Upper lobe of right lung (tissue), 1 donor: Measurements from ENCODE around the gene OPA1. TPM values are rescaled to one million over a fixed set of nuclear protein-coding genes. Genes with fewer than 3 reads are reported as not detected.

Experiments
- ATAC-seq: fragments of 200-7000 bp; cut with Tn5 transposase; one replicate; pipeline ENCODE4 v1.9.1; 2020; ENCODE audit warnings: mild to moderate bottlenecking, moderate library complexity
- DNase-seq: peaks from one replicate; pipeline ENCODE4 v3.0.0-alpha.2; 2020
- H3K27ac ChIP-seq: fragments of 200-600 bp; one replicate; pipeline ENCODE4 v1.8.0; 2022
- H3K27me3 ChIP-seq: fragments of 200-600 bp; one replicate; pipeline ENCODE4 v1.8.0; 2022; ENCODE audit warnings: mild to moderate bottlenecking
- H3K36me3 ChIP-seq: fragments of 200-600 bp; one replicate; pipeline ENCODE4 v1.8.0; 2022
- H3K4me1 ChIP-seq: fragments of 200-600 bp; one replicate; pipeline ENCODE4 v1.8.0; 2022
- H3K4me3 ChIP-seq: fragments of 200-600 bp; one replicate; pipeline ENCODE4 v1.8.0; 2022; ENCODE audit warnings: mild to moderate bottlenecking
- H3K9me3 ChIP-seq: fragments of 200-600 bp; one replicate; pipeline ENCODE4 v1.8.0; 2022
- CTCF ChIP-seq: fragments of 200-600 bp; IDR thresholded peaks from one replicate; pipeline ENCODE4 v1.8.0; 2022; ENCODE audit warnings: antibody characterized with exemption
- intact Hi-C: fragments of 100-400 bp; cut with DNase I; formaldehyde crosslinking; loops from one replicate; pipeline ENCODE4 v1.11.0; 2022
- total RNA-seq: library from RNA; stranded (reverse); fragmentation: NEBNext Ultra II Directional; extraction: Animal tissue kit (Norgen Biotek cat#: 25700); gene quantifications from one replicate; pipeline ENCODE4 v1.2.1, GENCODE V29; 2021
- donor health status: DM: no; HTN: yes; CAD: no; lungs with severe emphysema.

Gene OPA1
- total RNA-seq, 1 donor from 2014 or later = 46.3 TPM

DNA sequence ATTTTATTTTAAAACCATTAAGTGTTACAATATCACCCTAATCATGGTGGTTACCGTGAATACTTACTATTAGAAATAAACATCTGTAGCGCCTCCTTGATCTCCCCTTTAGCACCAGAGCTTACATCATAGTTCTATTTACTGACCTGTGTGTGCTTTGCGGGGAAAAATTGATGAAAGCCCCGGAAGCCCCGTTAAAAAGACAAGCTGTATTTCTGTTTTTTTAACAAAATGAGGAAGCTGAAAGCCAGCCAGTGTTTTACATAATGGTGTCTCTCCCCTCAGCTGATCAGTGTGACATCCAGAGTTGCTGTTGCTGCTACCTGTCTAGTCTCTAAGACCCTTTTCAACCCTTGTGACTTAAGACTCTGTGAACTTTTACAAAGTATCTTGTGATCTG, 100.8 kb downstream of the OPA1 start:
- peak; percentile 48 for ATAC-seq

DNA sequence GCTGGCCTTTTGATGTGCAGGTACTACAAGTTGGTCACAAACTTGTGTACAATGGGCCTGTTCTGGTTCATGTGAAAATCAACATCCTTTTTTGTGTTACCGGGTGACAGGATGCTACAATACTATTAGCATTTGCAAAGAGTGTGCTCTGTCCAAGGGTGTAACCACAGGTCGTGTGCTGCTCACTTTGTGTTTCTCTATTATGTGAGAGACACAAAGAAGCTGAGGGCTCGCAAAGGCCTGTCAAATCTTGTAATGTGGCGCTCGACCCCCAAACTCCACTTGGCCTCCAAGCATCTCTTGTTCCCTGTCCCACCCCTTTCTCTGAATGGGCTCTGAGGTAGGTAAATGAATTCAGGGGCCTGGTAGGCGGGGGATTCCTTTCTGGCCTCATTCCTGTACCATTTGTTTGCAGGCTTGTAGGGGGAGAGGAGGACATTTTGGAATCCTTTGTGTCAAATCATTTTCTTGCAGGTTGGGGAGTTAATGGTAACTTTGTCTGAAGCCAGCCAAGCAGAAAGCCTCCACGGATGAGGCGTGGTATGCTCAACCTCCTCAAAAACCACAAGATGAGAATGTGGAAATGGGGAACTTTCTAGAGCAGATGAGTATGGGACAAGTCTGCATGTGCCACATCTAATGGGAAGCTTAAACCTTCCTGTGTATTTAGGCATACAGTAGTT, 109.1 kb downstream of the OPA1 start:
- ATAC-seq = peak; percentile 65
- no peak overlapping the region for H3K27ac ChIP-seq

More for the DNA sequence above, 100.8 kb downstream of the OPA1 start:
- no peak for TF ChIP-seq CTCF
- intact Hi-C loops = no loop called here
- Histone ChIP-seq H3K27me3 (no peaks in the 10 kb centered on the region), H3K9me3 (no peaks in the 10 kb centered on the region), H3K4me1 (no peaks in the 10 kb centered on the region), H3K4me3 (no peak overlapping the region), H3K27ac (no peak overlapping the region), H3K36me3 (peaks cover 41% of the 10 kb centered on the region)
- DNase-seq = no peak

DNA sequence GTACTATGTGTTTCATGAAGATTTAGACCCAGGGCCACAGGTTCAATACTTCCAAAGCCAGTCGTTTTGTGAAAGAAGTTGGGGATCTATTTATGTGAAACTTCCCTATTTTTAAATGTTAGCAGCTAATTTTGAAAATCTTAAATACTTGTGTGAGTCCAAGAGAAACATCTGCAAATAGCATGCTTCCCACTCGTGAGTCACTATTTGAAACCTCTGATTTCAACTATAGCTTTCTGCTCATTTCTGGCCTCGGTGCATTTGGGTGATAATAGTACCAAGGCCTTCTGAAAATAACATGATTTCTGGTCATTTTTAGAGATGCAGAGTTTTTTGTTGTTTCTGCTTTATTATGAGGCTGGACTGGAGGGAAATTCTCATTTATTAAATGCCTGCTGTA, 110.0 kb downstream of the OPA1 start:
- ATAC-seq = no peak
- TF ChIP-seq CTCF = no peak
- Histone ChIP-seq H3K9me3 (no peaks in the 10 kb centered on the region), H3K4me1 (no peaks in the 10 kb centered on the region), H3K27ac (no peak overlapping the region), H3K4me3 (no peak overlapping the region), H3K27me3 (no peaks in the 10 kb centered on the region), H3K36me3 (no peaks in the 10 kb centered on the region)
- no peak for DNase-seq
- intact Hi-C loops = no loop called here

More for the DNA sequence above, 109.1 kb downstream of the OPA1 start:
- no peaks in the 10 kb centered on the region for H3K36me3 ChIP-seq
- intact Hi-C loops = no loop called here
- no peaks in the 10 kb centered on the region for H3K27me3 ChIP-seq
- H3K4me3 ChIP-seq = no peak overlapping the region
- H3K4me1 ChIP-seq = no peaks in the 10 kb centered on the region
- no peaks in the 10 kb centered on the region for H3K9me3 ChIP-seq
- no peak for DNase-seq
- TF ChIP-seq CTCF = no peak

DNA sequence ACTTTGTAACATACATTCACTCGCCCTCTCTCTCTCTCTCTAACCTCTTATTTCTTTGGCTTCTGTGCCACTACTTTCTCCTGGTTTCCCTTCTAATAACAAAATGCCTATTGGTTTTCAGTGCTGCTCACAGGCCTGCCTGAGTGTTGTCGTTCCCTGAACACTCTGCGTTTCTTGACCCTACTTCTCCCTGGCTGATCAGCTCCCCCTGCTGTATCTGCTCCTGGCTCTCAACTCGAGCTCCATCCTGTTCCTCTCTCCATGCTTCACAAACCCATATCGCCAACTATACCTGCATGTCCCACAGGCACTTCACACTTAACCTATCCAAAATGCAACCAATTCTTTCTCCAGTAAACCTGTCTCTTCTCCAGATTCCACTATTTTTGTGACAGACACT, 111.4 kb downstream of the OPA1 start:
- ATAC-seq (no peak), DNase-seq (no peak)
- no peaks in the 10 kb centered on the region for H3K4me1 ChIP-seq
- no peak overlapping the region for H3K27ac ChIP-seq
- H3K4me3 ChIP-seq = no peak overlapping the region
- no peaks in the 10 kb centered on the region for H3K9me3 ChIP-seq
- intact Hi-C loops = no loop called here
- TF ChIP-seq CTCF = no peak
- no peaks in the 10 kb centered on the region for H3K36me3 ChIP-seq
- H3K27me3 ChIP-seq = no peaks in the 10 kb centered on the region

DNA sequence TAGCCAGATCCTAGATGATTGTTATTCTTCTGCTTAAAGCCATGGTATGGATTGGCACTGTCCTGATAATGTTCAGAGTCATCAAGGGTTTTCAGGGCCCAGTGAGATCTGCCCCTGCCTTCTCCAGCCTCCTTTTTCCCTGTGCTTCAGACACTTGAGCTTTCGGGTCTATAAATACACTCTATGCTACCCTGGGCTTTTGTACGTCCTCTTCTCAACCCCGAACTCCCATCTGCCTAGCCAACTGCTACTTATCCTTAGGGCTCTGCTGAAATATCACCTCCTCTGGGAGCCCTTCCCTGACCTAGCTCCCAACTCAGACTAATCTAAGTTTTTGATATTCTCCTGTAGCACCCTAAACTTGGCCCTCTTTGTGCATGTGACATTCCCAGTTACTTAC, 115.3 kb downstream of the OPA1 start:
- H3K27me3 ChIP-seq = no peaks in the 10 kb centered on the region
- intact Hi-C loops = no loop called here
- ATAC-seq (no peak), DNase-seq (no peak)
- no peak overlapping the region for H3K4me3 ChIP-seq
- H3K36me3 ChIP-seq = no peaks in the 10 kb centered on the region
- H3K27ac ChIP-seq = no peak overlapping the region
- TF ChIP-seq CTCF = no peak
- H3K4me1 ChIP-seq = no peaks in the 10 kb centered on the region
- no peaks in the 10 kb centered on the region for H3K9me3 ChIP-seq
